Pancreas (tissue), 10 donors: Measurements from ENCODE around the gene GPR142. TPM values are rescaled to one million over a fixed set of nuclear protein-coding genes. Genes with fewer than 3 reads are reported as not detected.

ENCODE experiments used
- ATAC-seq, 4 donors: fragments of 200-7000 bp; cut with Tn5 transposase; one replicate each; pipeline versions ENCODE4 v1.8.0 to v1.9.1; 2020; ENCODE audit warnings: mild to moderate bottlenecking in 4 of 4, moderate library complexity in 4 of 4
- DNase-seq, 6 donors: peaks; one replicate each; pipeline ENCODE4 v3.0.0-alpha.2; 2020
- FAIRE-seq: peaks from 2 replicates; lab custom pipeline; 2012; peaks lifted over from hg19 to GRCh38; lab: Jason Lieb, UNC
- H3K27ac ChIP-seq, 4 donors: fragments of 200-600 bp; sonication (generic); 1 replicate in 3 of 4; 2 replicates in 1 of 4; pipeline versions ENCODE4 v1.5.0 to v1.8.0; 2020
- H3K27me3 ChIP-seq, 4 donors: fragments of 200-600 bp; one replicate each; pipeline ENCODE4 v1.8.0; 2021
- H3K36me3 ChIP-seq, 3 donors: fragments of 200-600 bp; sonication (generic) in 1 of 3; one replicate each; pipeline versions ENCODE4 v1.5.0 to v1.8.0; 2020 to 2021
- H3K4me1 ChIP-seq, 3 donors: fragments of 200-600 bp; one replicate each; pipeline ENCODE4 v1.8.0; 2021
- H3K4me3 ChIP-seq, 4 donors: fragments of 200-600 bp; sonication (generic) in 2 of 4; one replicate each; pipeline versions ENCODE4 v1.5.0 to v1.8.0; 2020 to 2021
- H3K9me3 ChIP-seq, 4 donors: fragments of 200-600 bp; one replicate each; pipeline ENCODE4 v1.8.0; 2021
- WGBS, 2 donors: extraction: QIAGEN DNeasy Blood & Tissue Kit; methylation state at CpG; one replicate each; pipeline ENCODE4 v1.1.7; 2013; 5-methylcytosine and 5-hydroxymethylcytosine counted together
- intact Hi-C, 3 donors: fragments of 100-400 bp; cut with DNase I; formaldehyde crosslinking; loops; one replicate each; pipeline versions ENCODE4 v1.11.1 to v1.14.2; 2022
- polyA plus RNA-seq, 2 donors: library from polyadenylated mRNA; stranded (reverse); fragments of 200-250 nt; gene quantifications; one replicate each; pipeline ENCODE4 v1.2.3, GENCODE V29; 2013
- total RNA-seq, 6 donors: library from RNA; stranded (reverse); fragmentation: NEBNext Ultra II Directional in 4 of 6; extraction: Animal tissue kit (Norgen Biotek cat#: 25700) in 4 of 6; gene quantifications; one replicate each; pipeline versions ENCODE4 v1.2.1 to v1.2.4, GENCODE V29; 2021 to 2023
- TF ChIP-seq, protein P1 (sequence below), 4 donors: fragments of 200-600 bp; sonication (generic) in 3 of 4; IDR thresholded peaks; one replicate each; pipeline versions ENCODE4 v1.5.0 to v1.8.0; 2021; ENCODE audit warnings: antibody characterized with exemption in 4 of 4
- donor health status: healthy with polysubstance abuse.
- donor health status: DM: no; HTN: no; CAD: no; lungs with moderate emphysema.
- donor health status: DM: no; HTN: no; CAD: no.
- donor health status: control.
- donor health status: control.
- donor health status: Bipolar disorder and iron deficiency.
- donor health status: DM: yes; HTN: yes; CAD: no.
- donor health status: DM: no; HTN: no; CAD: no.
- donor health status: DM: no; HTN: no; CAD: no.
- donor health status: DM: yes; HTN: yes; CAD: no.

Gene GPR142
- total and polyA plus RNA-seq, 8 donors: 0.22 to 2.8 (median 0.56) TPM

DNA sequence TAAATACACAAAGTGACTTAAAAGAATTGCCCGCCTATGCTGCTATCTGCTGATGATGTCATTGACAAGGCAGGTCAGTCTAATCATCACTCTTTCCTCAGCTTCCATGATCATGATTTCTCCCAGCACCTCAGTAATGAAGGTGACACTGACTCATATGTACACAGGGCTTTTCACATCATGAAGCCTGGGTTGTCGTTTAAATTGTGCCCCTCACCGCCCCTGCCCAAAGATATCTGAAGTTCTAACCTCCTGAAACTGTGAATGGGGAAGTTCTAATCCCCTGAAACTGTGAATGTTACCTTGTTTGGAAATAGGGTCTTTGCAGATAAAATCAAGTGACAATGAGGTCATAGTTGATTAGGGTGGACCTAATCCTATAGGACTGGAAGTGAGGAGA, 47.2 kb downstream of the GPR142 start:
- H3K27me3 ChIP-seq: no peaks in the 10 kb centered on the region
- ATAC-seq (no peak), FAIRE-seq (no peak), DNase-seq (no peak)
- TF ChIP-seq, protein P1, sequence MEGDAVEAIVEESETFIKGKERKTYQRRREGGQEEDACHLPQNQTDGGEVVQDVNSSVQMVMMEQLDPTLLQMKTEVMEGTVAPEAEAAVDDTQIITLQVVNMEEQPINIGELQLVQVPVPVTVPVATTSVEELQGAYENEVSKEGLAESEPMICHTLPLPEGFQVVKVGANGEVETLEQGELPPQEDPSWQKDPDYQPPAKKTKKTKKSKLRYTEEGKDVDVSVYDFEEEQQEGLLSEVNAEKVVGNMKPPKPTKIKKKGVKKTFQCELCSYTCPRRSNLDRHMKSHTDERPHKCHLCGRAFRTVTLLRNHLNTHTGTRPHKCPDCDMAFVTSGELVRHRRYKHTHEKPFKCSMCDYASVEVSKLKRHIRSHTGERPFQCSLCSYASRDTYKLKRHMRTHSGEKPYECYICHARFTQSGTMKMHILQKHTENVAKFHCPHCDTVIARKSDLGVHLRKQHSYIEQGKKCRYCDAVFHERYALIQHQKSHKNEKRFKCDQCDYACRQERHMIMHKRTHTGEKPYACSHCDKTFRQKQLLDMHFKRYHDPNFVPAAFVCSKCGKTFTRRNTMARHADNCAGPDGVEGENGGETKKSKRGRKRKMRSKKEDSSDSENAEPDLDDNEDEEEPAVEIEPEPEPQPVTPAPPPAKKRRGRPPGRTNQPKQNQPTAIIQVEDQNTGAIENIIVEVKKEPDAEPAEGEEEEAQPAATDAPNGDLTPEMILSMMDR (IDR thresholded peaks at IDR 0.05): no peak
- no peak overlapping the region for H3K27ac ChIP-seq
- H3K4me3 ChIP-seq: no peak overlapping the region
- intact Hi-C loops: no loop called here
- H3K9me3 ChIP-seq: no peaks in the 10 kb centered on the region
- peaks cover 0 to 14% (median 0%) of the 10 kb centered on the region in 3 donors for H3K4me1 ChIP-seq
- 73 to 82% methylated on average over 3 of the region's 3 CpGs for WGBS, 2 donors
- no peaks in the 10 kb centered on the region for H3K36me3 ChIP-seq

DNA sequence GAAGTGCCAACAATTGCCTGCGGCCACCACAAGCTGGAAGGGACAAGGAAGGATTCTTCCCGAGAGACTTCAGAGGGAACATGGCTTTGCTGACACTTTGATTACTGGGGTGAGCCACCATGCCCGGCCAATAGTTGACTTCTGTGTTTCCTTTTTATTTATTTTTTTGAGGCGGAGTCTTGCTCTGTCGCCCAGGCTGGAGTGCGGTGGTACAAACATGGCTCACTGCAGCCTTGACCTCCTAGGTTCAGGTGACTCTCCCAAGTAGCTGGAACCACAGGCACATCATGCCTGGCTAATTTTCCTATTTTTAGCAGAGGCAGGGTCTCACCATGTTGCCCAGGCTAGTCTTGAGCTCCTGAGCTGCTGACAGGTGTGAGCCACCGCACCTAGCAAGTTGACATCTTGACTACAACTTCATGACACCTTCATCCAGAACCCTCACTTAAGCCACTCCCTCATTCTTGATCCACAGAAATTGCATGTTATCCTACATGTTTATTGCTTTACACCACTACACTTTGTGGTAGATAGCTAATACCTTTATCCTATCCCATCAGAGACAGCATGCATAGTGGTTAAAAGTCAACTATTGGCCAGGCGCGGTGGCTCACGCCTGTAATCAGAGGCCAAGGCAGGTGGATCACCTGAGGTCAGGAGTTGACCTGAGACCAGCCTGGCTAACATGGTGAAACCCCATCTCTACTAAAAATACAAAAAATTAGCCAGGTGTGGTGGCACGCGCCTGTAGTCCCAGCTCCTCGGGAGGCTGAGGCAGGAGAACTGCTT, 48.5 kb downstream of the GPR142 start:
- Histone ChIP-seq H3K27me3 (no peaks in the 10 kb centered on the region), H3K36me3 (no peaks in the 10 kb centered on the region), H3K9me3 (no peaks in the 10 kb centered on the region), H3K4me3 (no peak overlapping the region), H3K27ac (no peak overlapping the region), H3K4me1 (peaks cover 0 to 21% (median 7%) of the 10 kb centered on the region in 3 donors)
- intact Hi-C loops: no loop called here
- TF ChIP-seq, protein P1 (IDR thresholded peaks at IDR 0.05): no peak
- DNase-seq (no peak), FAIRE-seq (no peak), ATAC-seq (no peak)
- WGBS, 2 donors: 90 to 93% methylated on average over 13 of the region's 13 CpGs

DNA sequence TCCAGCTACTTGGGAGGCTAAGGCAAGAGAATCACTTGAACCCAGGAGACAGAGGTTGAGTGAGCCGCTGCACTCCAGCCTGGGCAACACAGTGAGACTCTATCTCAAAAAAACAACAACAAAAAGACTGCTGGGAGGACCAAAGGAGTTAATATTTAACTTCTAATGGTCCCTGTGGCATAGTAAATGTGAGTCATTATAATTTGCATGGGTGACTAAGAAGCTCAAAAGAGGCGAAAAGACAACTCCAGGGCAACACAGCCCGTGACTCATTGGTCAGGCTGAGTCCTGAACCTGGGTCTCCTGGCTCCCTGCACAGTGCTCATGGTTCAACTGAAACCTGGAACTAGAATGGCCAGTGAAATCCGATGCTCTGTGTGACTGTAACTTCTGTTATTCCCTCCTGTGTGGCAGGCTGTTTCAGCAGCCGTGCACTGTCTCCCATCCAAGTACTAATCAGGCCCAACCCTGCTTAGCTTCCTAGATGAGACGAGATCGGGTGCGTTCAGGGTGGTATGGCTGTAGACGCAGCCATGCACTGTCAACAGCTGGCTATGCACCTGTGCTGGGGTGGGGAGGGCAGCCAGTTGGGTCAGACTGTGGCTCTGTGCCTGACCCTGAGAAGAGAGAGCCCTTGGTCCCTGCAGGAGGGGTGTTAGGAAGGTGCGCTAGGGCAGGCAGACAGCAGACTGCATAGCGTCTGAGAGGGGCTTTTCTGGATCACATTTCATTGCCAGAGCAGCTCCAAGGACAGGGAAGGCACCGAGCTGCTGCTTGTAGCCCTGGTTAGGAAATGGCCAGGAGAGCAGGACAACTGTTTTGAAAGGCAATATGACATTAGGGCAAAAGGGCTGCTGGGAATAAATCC, 50.1 kb downstream of the GPR142 start:
- peaks cover 0 to 21% (median 7%) of the 10 kb centered on the region in 3 donors for H3K4me1 ChIP-seq
- intact Hi-C loops: no loop called here
- no peak overlapping the region for H3K27ac ChIP-seq
- FAIRE-seq (no peak), ATAC-seq (peak; percentile 79 to 90 (median 82)), DNase-seq (peak in 2 of 6 donors; percentile 25 to 58)
- TF ChIP-seq, protein P1 (IDR thresholded peaks at IDR 0.05): no peak
- no peak overlapping the region for H3K4me3 ChIP-seq
- H3K9me3 ChIP-seq: no peaks in the 10 kb centered on the region
- H3K27me3 ChIP-seq: no peaks in the 10 kb centered on the region
- H3K36me3 ChIP-seq: no peaks in the 10 kb centered on the region
- WGBS, 2 donors: 61 to 72% methylated on average over 12 of the region's 12 CpGs

DNA sequence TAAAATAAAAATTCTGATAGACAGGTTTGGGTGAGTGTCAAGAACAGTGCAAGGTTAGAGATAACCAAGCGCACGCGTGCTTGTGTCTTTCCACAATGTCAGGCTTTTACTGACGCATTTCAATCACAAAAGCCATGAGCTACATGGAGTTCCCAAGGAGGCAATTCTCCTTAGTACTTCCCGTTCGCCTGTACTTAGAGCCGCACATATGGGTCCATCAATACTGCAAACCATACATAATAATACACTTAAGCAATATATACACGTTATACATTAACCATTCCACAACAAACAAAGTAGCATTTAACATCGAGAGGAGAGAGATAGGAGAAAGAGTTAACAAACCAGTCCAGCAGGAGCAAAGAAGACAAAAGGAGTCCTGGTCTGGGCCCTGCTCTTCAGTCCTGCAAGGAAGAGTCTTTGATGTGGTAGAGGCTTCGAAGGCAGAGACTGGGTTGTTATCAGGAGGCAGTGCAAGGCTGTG, 52.7 kb downstream of the GPR142 start:
- peak overlapping the region in 1 of 4 donors; percentile 17 for H3K27ac ChIP-seq
- no peak overlapping the region for H3K4me3 ChIP-seq
- peaks cover 0 to 21% (median 7%) of the 10 kb centered on the region in 3 donors for H3K4me1 ChIP-seq
- ATAC-seq: peak; percentile 51 to 85 (median 71)
- no peaks in the 10 kb centered on the region for H3K9me3 ChIP-seq
- H3K27me3 ChIP-seq: no peaks in the 10 kb centered on the region
- no peaks in the 10 kb centered on the region for H3K36me3 ChIP-seq
- DNase-seq: peak in 1 of 6 donors; percentile 58
- no peak for FAIRE-seq
- intact Hi-C loops: no loop called here
- WGBS, 2 donors: 29 to 40% methylated on average over 10 of the region's 10 CpGs
- TF ChIP-seq, protein P1 (IDR thresholded peaks at IDR 0.05): no peak

Other genes with a start within 250 kb of the GPR142 start
- gene RPL38, start 163.8 kb upstream of the GPR142 start, total RNA-seq: 100 to 1,000 TPM; 395 to 662 (median 492) TPM
- 1,000 to 10,000 TPM in 1 of 2 donors, 100 to 1,000 TPM in 1; 911 to 1,054 TPM for gene RPL38, start 163.8 kb upstream of the GPR142 start, polyA plus RNA-seq
- gene TTYH2, start 153.9 kb upstream of the GPR142 start, total RNA-seq: 10 to 100 TPM in 1 of 6 donors, 1 to 10 TPM in 5; 5.4 to 13.8 (median 7.7) TPM
- 1 to 10 TPM; 3.0 to 3.5 TPM for gene TTYH2, start 153.9 kb upstream of the GPR142 start, polyA plus RNA-seq
- gene DNAI2, start 93.3 kb upstream of the GPR142 start, total RNA-seq: not detected
- under 1 TPM; 0.11 to 0.77 TPM for gene DNAI2, start 93.3 kb upstream of the GPR142 start, polyA plus RNA-seq
- 1 to 10 TPM in 1 of 6 donors, under 1 TPM in 5; 0.22 to 1.0 (median 0.49) TPM for gene KIF19, start 41.3 kb upstream of the GPR142 start, total RNA-seq
- 10 to 100 TPM in 1 of 2 donors, 1 to 10 TPM in 1; 5.7 to 13.5 TPM for gene KIF19, start 41.3 kb upstream of the GPR142 start, polyA plus RNA-seq
- under 1 TPM; 0.08 to 0.22 (median 0.15) TPM for gene BTBD17, start 5.6 kb upstream of the GPR142 start, total RNA-seq
- 1 to 10 TPM in 1 of 2 donors, under 1 TPM in 1; 0.19 to 1.7 TPM for gene BTBD17, start 5.6 kb upstream of the GPR142 start, polyA plus RNA-seq
- gene GPRC5C, start 64.6 kb downstream of the GPR142 start, total RNA-seq: 100 to 1,000 TPM in 1 of 6 donors, 10 to 100 TPM in 5; 38.2 to 106 (median 49.9) TPM
- 10 to 100 TPM; 40.4 to 68.0 TPM for gene GPRC5C, start 64.6 kb downstream of the GPR142 start, polyA plus RNA-seq
- 1 to 10 TPM in 3 of 6 donors, under 1 TPM in 3; 0.37 to 5.1 (median 0.92) TPM for gene CD300A, start 99.1 kb downstream of the GPR142 start, total RNA-seq
- gene CD300A, start 99.1 kb downstream of the GPR142 start, polyA plus RNA-seq: 1 to 10 TPM; 1.3 to 2.0 TPM
- gene CD300LB, start 164.0 kb downstream of the GPR142 start, total RNA-seq: under 1 TPM in 3 of 6 donors, not detected in 3; 0.14 to 0.52 (median 0.19) TPM
- under 1 TPM; 0.08 to 0.09 TPM for gene CD300LB, start 164.0 kb downstream of the GPR142 start, polyA plus RNA-seq
- gene CD300C, start 178.6 kb downstream of the GPR142 start, total RNA-seq: 1 to 10 TPM in 1 of 6 donors, under 1 TPM in 4, not detected in 1; 0.19 to 1.5 (median 0.38) TPM
- under 1 TPM; 0.19 TPM for gene CD300C, start 178.6 kb downstream of the GPR142 start, polyA plus RNA-seq
- not detected for gene CD300H, start 200.0 kb downstream of the GPR142 start, total RNA-seq
- gene CD300H, start 200.0 kb downstream of the GPR142 start, polyA plus RNA-seq: not detected
- gene CD300LD, start 224.8 kb downstream of the GPR142 start, total RNA-seq: not detected
- gene CD300LD, start 224.8 kb downstream of the GPR142 start, polyA plus RNA-seq: not detected